HG03175 (cell line): ENCODE data around the gene RASSF6.
A peak's percentile ranks its signal among the peaks of the same experiment; 100 is the strongest.
"Not testable (repeated sequence)": the region's sequence is repeated elsewhere in the genome, so short reads cannot be mapped to it uniquely, and the experiment has no call there.

Experiments
- ATAC-seq: cut with Tn5 transposase; IDR thresholded peaks from one replicate; pipeline ENCODE4 v1.9.1; 2021; ENCODE audit warnings: mild to moderate bottlenecking, moderate library complexity; ENCODE audit not compliant: unreplicated experiment

RASSF6 gene

DNA sequence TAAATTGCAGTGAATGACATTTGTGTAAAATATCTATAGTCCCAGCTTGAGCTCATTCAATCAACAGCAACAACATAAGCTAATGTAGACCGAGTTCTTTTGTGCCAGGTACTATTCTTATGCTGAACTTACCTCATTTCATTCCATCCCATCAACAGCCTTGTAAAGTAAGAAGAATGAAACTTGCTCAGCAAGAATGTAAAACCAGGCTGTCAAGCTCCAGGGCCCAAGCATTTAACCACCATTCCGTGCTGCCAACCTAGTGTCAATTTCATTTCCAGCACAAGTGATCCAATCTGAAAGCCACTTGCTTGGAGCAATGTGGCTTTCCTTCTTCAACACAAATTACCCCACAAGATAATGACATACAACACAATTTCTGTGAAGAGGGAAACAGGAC, 36.6 kb downstream of the RASSF6 start:
- no peak for ATAC-seq

DNA sequence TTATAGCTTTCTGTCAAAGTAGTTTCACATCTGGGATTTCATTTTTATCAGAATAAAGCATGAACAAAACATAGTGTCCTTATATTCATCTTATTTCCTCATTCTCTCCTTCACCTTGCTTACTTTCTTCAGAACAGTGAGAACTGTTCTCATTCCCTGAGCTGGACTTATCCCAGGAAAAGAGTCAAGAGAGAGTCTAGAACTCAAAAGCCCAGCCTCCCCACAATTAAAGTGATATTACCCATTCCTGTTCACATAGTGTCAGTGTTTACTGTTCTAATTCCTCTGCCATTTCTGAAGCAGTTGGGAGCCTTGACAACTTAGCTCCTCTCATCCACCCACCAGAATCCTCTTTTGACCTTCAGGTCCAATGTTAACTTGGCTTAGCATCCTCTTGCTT, 42.9 kb downstream of the RASSF6 start:
- no peak for ATAC-seq

DNA sequence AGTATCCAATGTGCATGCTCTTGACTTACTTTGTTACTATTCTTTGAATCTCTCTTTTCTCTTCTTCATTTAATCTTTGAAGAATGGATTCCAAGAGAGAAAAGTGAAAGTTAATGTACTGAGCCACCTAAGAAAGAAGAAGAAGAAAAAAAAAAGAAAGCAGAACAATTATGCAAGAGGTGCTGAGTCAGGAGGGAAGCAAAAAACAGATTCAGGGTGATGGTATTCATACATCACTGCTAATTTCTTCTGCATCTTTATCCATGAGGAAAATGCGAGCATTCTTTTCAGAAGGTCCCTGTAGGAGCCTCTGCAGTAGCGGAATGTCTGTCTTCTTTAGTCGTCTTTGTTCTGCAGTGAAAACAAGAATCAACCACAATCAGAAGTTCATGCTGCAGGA, 43.9 kb downstream of the RASSF6 start:
- no peak for ATAC-seq

DNA sequence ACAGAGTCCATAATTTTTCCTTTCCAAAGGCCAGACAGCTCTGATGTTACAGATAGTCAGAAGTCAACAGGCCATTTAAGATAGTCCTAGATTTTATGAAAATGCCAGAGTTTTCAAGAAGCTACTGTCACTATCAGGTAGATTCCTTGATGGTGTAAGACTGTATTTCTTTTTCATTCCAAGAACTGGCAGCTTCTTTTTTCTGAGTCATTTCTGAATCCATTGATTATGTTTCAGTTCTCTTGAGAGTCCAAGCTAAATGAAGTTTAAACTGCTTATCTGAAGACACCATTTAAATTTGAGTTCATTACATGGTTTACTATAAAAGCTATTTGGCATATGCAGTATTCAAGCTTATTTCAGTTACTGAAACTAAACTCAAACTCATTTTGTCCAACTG, 44.6 kb downstream of the RASSF6 start:
- no peak for ATAC-seq

DNA sequence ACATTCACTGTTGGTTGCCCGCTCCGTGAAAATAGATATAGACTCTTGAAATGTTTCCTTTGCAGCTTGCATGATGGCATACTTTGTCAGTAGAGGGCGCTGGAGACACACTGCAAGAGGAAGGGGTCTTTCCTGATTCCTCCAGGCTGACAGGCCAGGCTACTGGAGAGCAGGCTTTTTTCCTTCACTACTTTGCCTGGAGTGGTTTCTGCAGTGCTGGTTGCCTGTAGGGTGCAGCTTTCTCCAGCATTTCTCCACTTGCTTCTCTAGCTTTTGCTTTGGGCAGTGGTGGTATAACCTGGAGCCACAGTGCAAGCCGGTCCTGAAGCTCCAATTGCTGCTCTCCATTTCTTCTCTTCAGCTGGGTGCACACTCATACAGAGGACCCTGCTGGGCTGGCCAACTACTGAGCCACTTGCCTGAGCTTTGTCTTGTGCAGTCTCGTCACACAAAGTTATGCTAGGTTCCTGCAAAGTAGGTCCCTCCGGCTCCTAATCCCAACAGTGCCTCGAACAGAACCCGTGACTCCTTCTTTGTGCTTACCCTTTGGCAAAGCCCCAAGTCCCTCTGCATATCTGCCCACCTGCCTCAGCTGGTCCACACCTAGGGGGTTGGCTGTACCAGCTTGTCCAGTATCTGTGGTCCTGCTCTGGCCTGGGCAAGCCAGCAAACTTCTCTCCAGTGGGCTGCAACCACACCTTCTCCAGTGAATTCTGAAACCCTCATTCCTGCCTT, 46.3 kb downstream of the RASSF6 start:
- ATAC-seq, result peak; percentile 73

DNA sequence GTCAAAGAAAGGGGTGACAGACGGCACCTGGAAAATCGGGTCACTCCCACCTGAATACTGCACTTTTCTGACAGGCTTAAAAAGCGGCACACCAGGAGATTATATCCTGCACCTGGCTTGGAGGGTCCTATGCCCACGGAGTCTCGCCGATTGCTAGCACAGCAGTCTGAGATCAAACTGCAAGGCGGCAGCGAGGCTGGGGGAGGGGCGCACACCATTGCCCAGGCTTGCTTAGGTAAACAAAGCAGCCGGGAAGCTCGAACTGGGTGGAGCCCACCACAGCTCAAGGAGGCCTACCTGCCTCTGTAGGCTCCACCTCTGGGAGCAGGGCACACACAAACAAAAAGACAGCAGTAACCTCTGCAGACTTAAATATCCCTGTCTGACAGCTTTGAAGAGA, 69.4 kb downstream of the RASSF6 start:
- ATAC-seq, result not testable (repeated sequence)

DNA sequence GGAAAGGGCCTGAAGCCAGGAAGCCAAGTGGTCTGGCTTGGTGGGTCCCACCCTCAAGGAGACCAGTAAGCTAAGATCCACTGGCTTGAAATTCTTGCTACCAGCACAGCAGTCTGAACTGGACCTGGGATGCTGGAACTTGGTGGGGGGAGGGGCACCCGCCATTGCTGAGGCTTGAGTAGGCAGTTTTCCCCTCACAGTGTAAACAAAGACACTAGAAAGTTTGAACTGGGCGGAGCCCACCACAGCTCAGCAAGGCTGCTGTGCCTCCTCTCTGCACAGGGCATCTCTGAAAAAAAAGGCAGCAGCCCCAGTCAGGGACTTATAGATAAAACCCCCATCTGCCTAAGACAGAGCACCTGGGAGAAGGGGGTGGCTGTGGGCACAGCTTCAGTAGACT, 75.6 kb downstream of the RASSF6 start:
- no peak for ATAC-seq

DNA sequence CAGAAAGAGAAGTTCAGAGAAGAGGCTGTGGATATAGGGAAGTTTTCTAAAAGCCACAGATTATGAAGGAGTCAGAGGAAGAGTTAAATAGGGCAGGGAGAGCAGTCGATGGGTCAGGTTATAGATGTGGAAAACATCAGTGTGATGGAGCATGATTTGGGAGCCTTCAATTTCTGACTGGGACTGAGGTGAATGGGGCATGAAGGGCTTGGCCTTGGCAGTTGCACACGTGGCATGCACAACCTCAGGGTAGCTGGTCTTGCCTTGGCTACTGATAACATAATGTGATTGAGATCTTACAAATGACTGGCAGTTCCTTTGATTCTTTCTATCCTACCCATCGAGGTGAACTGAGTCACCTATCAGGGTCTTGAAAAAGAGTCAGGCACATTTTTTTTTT, 79.0 kb downstream of the RASSF6 start:
- no peak for ATAC-seq

DNA sequence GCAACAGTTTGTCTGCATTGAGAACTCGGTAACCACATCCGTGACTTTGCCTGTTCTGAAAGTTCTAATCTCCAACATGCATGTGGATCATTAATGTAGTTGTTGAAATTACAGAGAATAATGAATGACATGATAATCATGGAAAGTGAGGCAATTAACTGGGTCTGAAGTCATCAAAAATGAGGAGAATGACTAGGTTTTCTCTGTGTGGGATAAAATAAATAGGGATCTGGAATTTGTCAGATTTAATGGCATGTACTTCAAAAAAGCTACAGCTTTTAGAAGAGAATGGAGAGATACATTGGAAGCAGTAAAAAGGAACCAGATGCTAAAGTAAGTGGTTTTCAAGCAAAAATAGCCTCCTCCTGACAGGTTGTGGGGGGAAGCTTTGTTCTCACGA, 79.4 kb downstream of the RASSF6 start:
- ATAC-seq, result no peak

DNA sequence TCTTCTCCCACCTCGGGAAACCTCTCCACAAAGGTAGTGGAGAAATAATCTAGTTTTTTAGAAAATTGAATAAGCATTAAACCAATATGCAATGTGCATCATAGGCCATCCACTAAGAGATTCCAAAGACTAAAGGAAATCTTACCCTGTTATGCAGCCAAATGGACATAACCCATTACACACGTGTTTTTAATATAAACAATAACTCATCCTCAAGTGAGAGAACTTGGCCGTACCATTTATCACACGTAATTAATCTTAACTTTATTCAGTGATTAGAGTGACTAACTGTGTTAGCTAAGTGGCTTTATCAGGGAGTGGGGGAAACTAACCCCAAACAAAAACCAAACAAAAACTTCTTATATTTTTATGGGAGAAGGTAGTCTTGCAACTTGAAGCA, 80.8 kb downstream of the RASSF6 start:
- no peak for ATAC-seq

DNA sequence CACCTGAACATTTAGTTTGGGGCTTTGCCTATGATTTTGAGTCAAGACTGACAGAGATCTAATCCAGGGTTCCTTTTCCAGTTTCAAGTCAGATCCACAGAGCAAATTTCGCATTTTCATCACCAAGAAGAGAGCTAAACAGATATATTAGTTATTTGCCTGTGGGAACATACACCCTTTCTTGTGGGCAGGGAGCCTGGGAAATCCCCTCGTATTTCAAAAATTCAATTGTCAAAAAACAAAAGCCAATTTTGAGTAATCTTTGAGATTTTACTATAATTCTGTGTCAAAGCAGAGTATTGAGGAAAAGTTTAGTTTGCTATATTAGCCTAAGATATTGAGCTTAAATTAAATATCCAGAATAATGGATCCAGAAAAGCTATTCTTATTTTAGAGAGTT, 82.1 kb downstream of the RASSF6 start:
- ATAC-seq, result no peak

DNA sequence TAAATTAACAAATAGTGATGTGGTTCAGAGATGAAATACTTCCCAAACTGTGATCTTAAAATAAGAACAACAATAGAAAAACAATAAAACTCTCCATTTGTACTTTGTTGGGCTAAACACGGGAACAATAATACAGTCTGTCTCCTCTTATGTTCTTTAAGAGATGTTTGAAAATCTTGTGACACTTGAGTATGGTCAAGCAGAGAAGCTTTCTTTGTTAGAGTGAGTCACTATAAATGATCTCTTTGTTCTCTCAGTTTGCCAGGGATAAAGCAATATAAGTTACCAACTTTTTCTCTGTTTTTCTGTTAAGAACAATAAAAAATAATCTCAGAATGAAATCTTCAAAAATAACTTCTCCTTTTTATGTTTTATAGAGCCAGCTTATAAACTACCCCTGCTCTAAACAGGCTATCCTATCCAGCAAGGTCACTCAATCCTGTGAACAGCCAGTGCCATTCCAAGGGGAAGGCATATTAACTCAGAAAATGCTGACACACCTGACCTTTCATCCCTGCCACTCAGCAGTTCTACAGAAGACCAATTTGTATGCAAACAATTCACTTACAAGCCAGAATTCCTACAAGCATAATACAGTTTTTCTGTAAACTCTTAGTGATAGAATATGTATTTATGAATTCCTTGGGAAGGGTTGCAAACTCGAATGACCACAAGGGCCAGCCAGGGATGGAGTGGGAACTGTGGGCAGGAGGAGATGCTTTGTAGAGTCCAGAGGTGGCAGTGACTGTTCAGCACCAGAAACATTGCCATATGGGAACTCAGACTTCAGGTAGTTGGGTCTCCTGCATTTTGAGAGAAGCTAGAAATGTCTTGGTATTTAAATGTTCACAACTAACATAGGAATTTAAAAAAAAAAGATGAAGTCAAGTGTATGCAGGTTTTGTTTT, 86.5 kb downstream of the RASSF6 start:
- no peak for ATAC-seq

DNA sequence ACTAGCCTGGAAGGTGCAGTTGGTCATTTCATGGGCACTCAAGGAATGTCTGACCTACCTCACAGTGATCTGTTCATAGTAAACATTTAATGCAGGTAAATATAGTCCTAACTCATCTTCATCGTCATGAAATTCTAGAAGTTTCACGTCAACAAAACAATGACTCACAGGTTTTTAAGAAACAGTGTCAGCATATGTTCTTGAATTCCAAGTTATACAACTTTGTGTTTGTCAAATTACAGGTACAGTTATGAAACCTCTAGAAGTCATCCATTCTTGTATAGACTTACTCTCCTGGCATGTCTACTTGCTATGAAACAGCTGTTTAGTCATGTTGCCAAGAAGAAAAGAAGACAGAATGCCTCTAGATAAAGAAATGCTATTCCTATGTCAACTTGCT, 92.1 kb downstream of the RASSF6 start:
- no peak for ATAC-seq

DNA sequence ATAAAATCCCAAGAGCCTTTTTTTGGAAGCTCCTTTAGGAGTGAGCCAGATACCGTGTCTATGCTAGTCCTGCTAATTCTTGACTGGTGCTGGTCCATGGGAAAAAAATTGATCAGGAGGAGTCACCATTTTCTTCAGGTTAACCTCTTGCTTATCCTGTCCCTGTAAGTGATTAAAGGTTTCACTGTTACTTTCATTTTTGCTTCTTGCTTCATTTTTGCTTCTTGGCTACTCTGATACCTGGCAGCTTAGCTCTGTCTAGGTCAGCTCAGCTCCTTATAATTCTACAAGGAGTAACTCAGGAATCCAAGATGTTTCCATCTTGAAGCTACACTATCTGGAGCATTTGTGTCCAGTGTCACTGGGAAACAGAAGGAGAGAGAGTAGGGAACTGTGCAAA, 93.0 kb downstream of the RASSF6 start:
- ATAC-seq, result peak; percentile 69

DNA sequence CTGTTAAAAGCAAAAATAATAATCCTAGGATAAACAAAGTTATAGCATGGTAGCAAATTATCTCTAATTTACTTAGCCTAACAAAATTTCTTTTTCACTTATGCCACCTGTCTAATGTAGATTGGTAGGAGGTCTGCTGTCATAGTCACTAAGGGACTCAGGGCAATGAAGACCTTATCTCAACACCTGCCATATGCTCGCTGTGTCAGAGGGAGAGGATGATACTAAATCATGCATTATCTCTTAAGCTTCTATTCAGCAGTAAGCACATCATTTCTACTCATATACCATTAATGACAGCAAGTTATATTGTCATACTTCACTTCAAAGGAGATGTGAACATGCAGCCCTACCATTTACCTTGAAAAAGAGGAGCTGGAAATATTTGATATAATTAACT, 94.6 kb downstream of the RASSF6 start:
- ATAC-seq, result no peak

DNA sequence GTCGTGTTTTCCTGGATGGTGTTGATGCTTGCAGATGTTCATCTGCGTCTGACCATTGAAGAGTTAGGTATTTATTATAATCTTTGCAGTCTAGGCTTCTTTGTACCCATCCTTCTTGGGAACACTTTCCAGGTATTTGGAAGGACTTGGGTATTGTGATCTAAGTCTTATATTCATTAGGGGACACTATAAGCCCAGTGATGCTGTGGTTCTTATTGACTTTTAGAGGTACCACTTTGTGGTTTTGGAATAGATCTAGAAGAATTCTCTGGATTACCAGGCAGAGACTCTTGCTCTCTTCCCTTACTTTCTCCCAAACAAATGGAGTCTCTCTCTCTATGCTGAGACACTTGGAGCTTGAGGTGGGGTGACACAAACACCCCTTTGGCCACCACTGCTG, 97.1 kb downstream of the RASSF6 start:
- no peak for ATAC-seq
